Calu3 (cell line): ENCODE measurements around the gene QSOX1. TPM values are rescaled to one million over a fixed set of nuclear protein-coding genes. Genes with fewer than 3 reads are reported as not detected.

ENCODE experiments used
- BruUV-seq: library from RNA; stranded (reverse); fragments of 400-500 nt; replicated peaks from 2 replicates; lab custom pipeline; 2021; lab: Mats Ljungman, UMichigan
- CTCF ChIA-PET: fragments of 300-600 bp; sonication (Branson Sonifier 250); formaldehyde crosslinking; loops from one replicate; lab custom pipeline; 2022; ENCODE audit warnings: antibody characterized with exemption; lab: Charles Lee
- DNase-seq: peaks from one replicate; pipeline ENCODE4 v3.0.0; 2022
- H3K27ac Mint-ChIP-seq: one replicate; pipeline ENCODE4 v1.8.0; 2022; ENCODE audit warnings: mixed read lengths; ENCODE audit not compliant: unreplicated experiment
- H3K27me3 Mint-ChIP-seq: one replicate; pipeline ENCODE4 v1.8.0; 2022; ENCODE audit warnings: mixed read lengths; ENCODE audit not compliant: unreplicated experiment
- H3K36me3 Mint-ChIP-seq: one replicate; pipeline ENCODE4 v1.8.0; 2022; ENCODE audit warnings: mild to moderate bottlenecking, moderate library complexity, mixed read lengths; ENCODE audit not compliant: insufficient read depth, unreplicated experiment
- H3K4me1 Mint-ChIP-seq: one replicate; pipeline ENCODE4 v1.8.0; 2022; ENCODE audit warnings: mild to moderate bottlenecking, low read depth, mixed read lengths; ENCODE audit not compliant: unreplicated experiment
- H3K4me3 Mint-ChIP-seq: one replicate; pipeline ENCODE4 v1.8.0; 2022; ENCODE audit warnings: mild to moderate bottlenecking, low read depth, moderate library complexity, mixed read lengths; ENCODE audit not compliant: unreplicated experiment
- H3K9me3 Mint-ChIP-seq: one replicate; pipeline ENCODE4 v1.8.0; 2022; ENCODE audit warnings: low read depth, mixed read lengths; ENCODE audit not compliant: unreplicated experiment
- CTCF ChIP-seq: fragments of 200-600 bp; IDR thresholded peaks from one replicate; pipeline ENCODE4 v1.8.0; 2022; ENCODE audit warnings: antibody characterized with exemption; ENCODE audit not compliant: unreplicated experiment
- intact Hi-C: fragments of 100-400 bp; cut with micrococcal nuclease; formaldehyde crosslinking; loops from one replicate; pipeline ENCODE4 v1.10.0; 2022; ENCODE audit not compliant: unreplicated experiment
- total RNA-seq: library from RNA; stranded (reverse); gene quantifications from 2 replicates; pipeline ENCODE4 v1.2.3, GENCODE V29; 2022

Gene QSOX1
- total RNA-seq, 1 experiment from 2014 or later: 462 TPM

GRCh38 chr1:180177931-180178330 is 23.3 kb downstream of the QSOX1 start:
- H3K27ac Mint-ChIP-seq: no peak overlapping the region
- no peaks in the 10 kb centered on the region for H3K4me1 Mint-ChIP-seq
- no peaks in the 10 kb centered on the region for H3K27me3 Mint-ChIP-seq
- intact Hi-C loops: loop anchor here (2.0 to 10.0 kb wide), 4 partner anchors 76 to 471 kb away; no protein-coding TSS in a partner anchor
- BruUV-seq: no TSS peak
- H3K4me3 Mint-ChIP-seq: no peak overlapping the region
- no peak for DNase-seq
- CTCF ChIA-PET: interaction anchor here (1.1 to 1.6 kb wide), 2 partner anchors 23 to 472 kb away, joined by 3 to 8 read pairs; partner anchors contain the start of gene QSOX1
- no peak for TF ChIP-seq CTCF
- H3K36me3 Mint-ChIP-seq: peaks cover 31% of the 10 kb centered on the region
- no peaks in the 10 kb centered on the region for H3K9me3 Mint-ChIP-seq

DNA sequence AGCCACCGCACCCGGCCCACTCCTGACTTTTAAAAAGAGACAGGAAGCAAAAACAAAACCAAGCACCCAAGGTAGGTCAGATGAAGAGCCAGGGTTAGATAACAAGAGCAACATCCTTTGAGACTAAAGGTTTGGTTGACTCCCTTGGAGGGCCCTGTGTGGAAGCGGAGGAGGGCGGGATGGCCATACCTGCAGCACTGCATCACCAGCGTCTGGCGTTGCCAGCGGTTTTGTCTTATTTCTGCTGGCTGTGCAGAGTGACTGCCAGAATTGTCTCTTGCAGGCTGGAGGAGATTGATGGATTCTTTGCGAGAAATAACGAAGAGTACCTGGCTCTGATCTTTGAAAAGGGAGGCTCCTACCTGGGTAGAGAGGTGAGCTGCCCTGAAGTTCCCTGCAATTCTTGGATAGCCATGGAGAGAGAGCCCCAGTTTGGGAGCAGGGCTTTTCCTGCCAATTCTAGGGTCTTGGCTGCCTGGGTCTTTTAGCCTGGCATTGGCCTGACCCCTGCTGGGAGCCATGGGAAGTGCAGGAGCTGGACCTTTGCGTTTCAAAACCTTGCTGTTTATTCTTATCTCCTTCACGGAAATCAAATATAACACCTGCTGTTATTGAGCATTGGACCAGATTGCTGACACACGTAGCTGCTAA is 24.0 kb downstream of the QSOX1 start:
- intact Hi-C loops: loop anchor here (2.0 to 10.0 kb wide), 4 partner anchors 76 to 472 kb away; no protein-coding TSS in a partner anchor
- DNase-seq: peak; percentile 86
- Mint-ChIP-seq H3K9me3 (no peaks in the 10 kb centered on the region), H3K4me1 (no peaks in the 10 kb centered on the region), H3K36me3 (peaks cover 38% of the 10 kb centered on the region), H3K4me3 (no peak overlapping the region), H3K27ac (peak overlapping the region; percentile 31), H3K27me3 (no peaks in the 10 kb centered on the region)
- peak; percentile 96 for TF ChIP-seq CTCF
- no TSS peak for BruUV-seq
- CTCF ChIA-PET: interaction anchor here (0.5 to 1.6 kb wide), 9 partner anchors 8 to 472 kb away, joined by 3 to 10 read pairs (median 7); partner anchors contain the start of gene QSOX1

DNA sequence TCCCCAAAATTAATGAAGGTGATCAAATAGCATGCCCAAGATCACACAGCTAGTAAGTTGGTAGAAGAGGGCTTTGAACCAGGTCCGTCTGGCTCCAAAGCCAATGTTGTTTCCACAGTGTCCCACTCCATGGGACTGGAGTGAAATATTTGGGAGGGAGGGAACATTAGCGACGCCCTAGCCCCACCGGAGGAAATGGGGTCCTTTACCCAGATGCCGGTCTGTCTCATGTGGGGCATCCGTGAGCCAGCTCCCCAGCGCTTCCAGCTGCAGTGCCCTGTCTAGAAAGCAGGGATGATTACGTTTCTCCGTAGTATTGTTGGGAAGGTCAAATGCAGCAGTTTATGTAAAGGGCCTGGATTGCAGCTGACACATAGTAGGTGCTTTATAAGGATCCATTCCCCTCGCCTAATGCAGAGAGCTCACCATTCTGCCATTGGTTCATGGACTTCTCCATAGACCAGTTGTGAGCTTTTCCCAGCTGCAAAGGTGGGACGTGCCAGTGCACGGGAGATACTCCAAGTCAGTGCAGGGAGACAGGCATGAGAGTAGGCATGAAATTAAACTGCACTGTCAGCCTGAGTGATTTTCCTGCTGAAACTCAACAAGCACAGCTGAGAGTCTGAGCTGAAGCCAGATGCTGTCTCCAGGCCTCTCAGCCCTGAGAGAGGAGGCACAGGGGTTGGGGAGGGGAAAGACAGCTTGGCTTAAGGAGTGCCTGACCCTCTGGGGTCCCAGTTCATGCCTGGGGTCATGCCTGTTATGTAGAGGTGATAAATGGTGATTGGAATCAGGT is 24.7 kb downstream of the QSOX1 start:
- H3K4me1 Mint-ChIP-seq: no peaks in the 10 kb centered on the region
- H3K4me3 Mint-ChIP-seq: no peak overlapping the region
- no peak for TF ChIP-seq CTCF
- peaks cover 45% of the 10 kb centered on the region for H3K36me3 Mint-ChIP-seq
- H3K9me3 Mint-ChIP-seq: no peaks in the 10 kb centered on the region
- BruUV-seq: no TSS peak
- CTCF ChIA-PET: interaction anchor here (0.5 to 1.6 kb wide), 11 partner anchors 9 to 364 kb away, joined by 3 to 10 read pairs (median 6); partner anchors contain the start of gene QSOX1
- DNase-seq: no peak
- intact Hi-C loops: loop anchor here (2.0 to 10.0 kb wide), 4 partner anchors 77 to 473 kb away; no protein-coding TSS in a partner anchor
- H3K27ac Mint-ChIP-seq: peak overlapping the region; percentile 31
- no peaks in the 10 kb centered on the region for H3K27me3 Mint-ChIP-seq

DNA sequence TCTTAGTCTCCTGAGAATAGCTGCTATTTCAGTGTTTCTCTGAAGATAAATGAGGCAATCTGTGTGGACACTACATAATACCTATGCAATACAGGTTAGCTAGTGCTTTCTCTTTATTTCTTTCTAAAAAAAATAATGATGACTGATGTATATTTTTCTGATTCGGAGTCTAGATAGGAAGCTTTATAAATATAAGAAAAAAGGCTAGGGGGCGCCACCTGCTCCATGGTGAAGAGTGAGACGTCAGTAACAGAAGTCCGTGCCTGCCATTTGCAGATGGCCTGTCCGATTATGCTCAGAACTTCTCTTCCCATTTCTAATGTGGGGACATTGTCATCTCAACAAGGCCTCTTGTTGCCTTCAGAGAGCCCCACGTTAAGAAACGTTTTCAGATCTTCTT is 26.4 kb downstream of the QSOX1 start:
- Mint-ChIP-seq H3K4me3 (no peak overlapping the region), H3K9me3 (no peaks in the 10 kb centered on the region), H3K36me3 (peaks cover 48% of the 10 kb centered on the region), H3K27ac (no peak overlapping the region), H3K4me1 (no peaks in the 10 kb centered on the region), H3K27me3 (no peaks in the 10 kb centered on the region)
- peak; percentile 43 for TF ChIP-seq CTCF
- no TSS peak for BruUV-seq
- intact Hi-C loops: no loop called here
- no peak for DNase-seq
- CTCF ChIA-PET: interaction anchor here (0.6 to 1.4 kb wide), 3 partner anchors 12 to 27 kb away, joined by 3 to 4 read pairs (median 3); partner anchors contain the start of gene QSOX1
